H1 (cell line): ENCODE results near the gene CACNA1E. TPM values are rescaled to one million over a fixed set of nuclear protein-coding genes. Genes with fewer than 3 reads are reported as not detected.
A peak's percentile ranks its signal among the peaks of the same experiment; 100 is the strongest.

ENCODE experiments used
- CTCF ChIA-PET: fragments of 300-600 bp; sonication (Branson Sonifier 250); formaldehyde crosslinking; loops from one replicate; lab custom pipeline; 2021; ENCODE audit not compliant: partially characterized antibody; lab: Charles Lee
- POLR2A ChIA-PET: fragments of 300-600 bp; sonication (Branson Sonifier 250); formaldehyde crosslinking; loops from one replicate; lab custom pipeline; 2021; ENCODE audit warnings: inconsistent platforms; ENCODE audit not compliant: partially characterized antibody; lab: Charles Lee
- DNase-seq, 2 experiments: peaks; one replicate each; pipeline versions ENCODE4 v3.0.0 to v3.0.0-alpha.2; 2010 to 2022; ENCODE audit warnings: low spot score in 2 of 2, low read depth in 1 of 2, mixed read lengths in 1 of 2
- FAIRE-seq: peaks from 2 replicates; lab custom pipeline; 2011; peaks lifted over from hg19 to GRCh38; lab: Jason Lieb, UNC
- H2AFZ ChIP-seq: 2 replicates; pipeline ENCODE4 v1.8.1; 2012; ENCODE audit warnings: low read length, inconsistent platforms
- H2AK5ac ChIP-seq: 2 replicates; pipeline ENCODE4 v1.6.1; 2013; ENCODE audit warnings: low read depth, low read length
- H2BK120ac ChIP-seq: replicated peaks from 2 replicates; pipeline ENCODE3; 2013; ENCODE audit warnings: low read depth, low read length, inconsistent platforms
- H2BK12ac ChIP-seq: 2 replicates; pipeline ENCODE4 v1.6.1; 2013; ENCODE audit warnings: low read depth, low read length
- H2BK15ac ChIP-seq: 2 replicates; pipeline ENCODE4 v1.6.1; 2013; ENCODE audit warnings: low read length
- H2BK20ac ChIP-seq: 2 replicates; pipeline ENCODE4 v1.6.1; 2013; ENCODE audit warnings: low read length
- H2BK5ac ChIP-seq: 2 replicates; pipeline ENCODE4 v1.6.1; 2013; ENCODE audit warnings: low read depth, low read length
- H3K14ac ChIP-seq: 2 replicates; pipeline ENCODE4 v1.6.1; 2013; ENCODE audit warnings: inconsistent platforms; ENCODE audit not compliant: insufficient read length
- H3K18ac ChIP-seq: 2 replicates; pipeline ENCODE4 v1.6.1; 2013; ENCODE audit warnings: low read length; ENCODE audit errors: extremely low read depth
- H3K23ac ChIP-seq: 2 replicates; pipeline ENCODE4 v1.6.1; 2013; ENCODE audit warnings: inconsistent platforms; ENCODE audit not compliant: insufficient read length
- H3K23me2 ChIP-seq: 2 replicates; pipeline ENCODE4 v1.6.1; 2013; ENCODE audit warnings: low read depth, low read length
- H3K27ac ChIP-seq: 2 replicates; pipeline ENCODE4 v1.6.1; 2011; ENCODE audit warnings: low read depth, low read length, inconsistent platforms
- H3K27me3 ChIP-seq, 4 experiments: replicated peaks in 1 of 4; 1 replicate in 1 of 4; 2 replicates in 3 of 4; pipeline versions ENCODE4 v1.6.1 to v1.8.1; 2011 to 2013; ENCODE audit warnings: low read length in 3 of 4, mild to moderate bottlenecking in 3 of 4, inconsistent platforms in 2 of 4, mixed read lengths in 2 of 4, moderate library complexity in 1 of 4; ENCODE audit not compliant: control insufficient read depth in 3 of 4, insufficient read depth in 3 of 4; ENCODE audit errors: extremely low read depth in 1 of 4
- H3K36me3 ChIP-seq, 4 experiments: 2 replicates each; pipeline versions ENCODE4 v1.6.1 to v1.8.1; 2011 to 2013; ENCODE audit warnings: mild to moderate bottlenecking in 4 of 4, low read length in 3 of 4, moderate library complexity in 2 of 4, control low read depth in 1 of 4, inconsistent platforms in 1 of 4; ENCODE audit not compliant: insufficient read depth in 4 of 4, control insufficient read depth in 2 of 4
- H3K4ac ChIP-seq: replicated peaks from 2 replicates; pipeline ENCODE3; 2013; ENCODE audit warnings: low read length, low read depth, mixed read lengths, inconsistent platforms; ENCODE audit not compliant: insufficient read length
- H3K4me1 ChIP-seq, 4 experiments: replicated peaks in 1 of 4; 1 replicate in 1 of 4; 2 replicates in 3 of 4; pipeline versions ENCODE4 v1.6.1 to v1.8.1; 2011 to 2013; ENCODE audit warnings: low read length in 3 of 4, inconsistent platforms in 2 of 4, mixed read lengths in 1 of 4; ENCODE audit not compliant: insufficient read depth in 4 of 4, control insufficient read depth in 3 of 4
- H3K4me2 ChIP-seq, 2 experiments: 2 replicates each; pipeline versions ENCODE4 v1.6.1 to v1.8.1; 2011 to 2013; ENCODE audit warnings: low read depth in 2 of 2, low read length in 2 of 2, control low read depth in 1 of 2, inconsistent platforms in 1 of 2, mild to moderate bottlenecking in 1 of 2; ENCODE audit not compliant: insufficient read depth in 1 of 2
- H3K4me3 ChIP-seq, 4 experiments: fragments of 200-600, 300-600 bp in 1 of 4; sonication (generic), shearing (Covaris generic), sonication (Bioruptor Twin) in 1 of 4; 2 replicates each; pipeline versions ENCODE4 v1.5.1 to v1.8.1; 2011 to 2016; ENCODE audit warnings: low read length in 4 of 4, low read depth in 3 of 4, control low read depth in 2 of 4, inconsistent platforms in 2 of 4, mild to moderate bottlenecking in 2 of 4, mixed read lengths in 1 of 4, moderate library complexity in 1 of 4; ENCODE audit not compliant: insufficient read depth in 2 of 4; ENCODE audit errors: extremely low read depth in 1 of 4
- H3K56ac ChIP-seq: replicated peaks from 2 replicates; pipeline ENCODE3; 2013; ENCODE audit warnings: low read depth, mild to moderate bottlenecking, mixed read lengths, low read length, inconsistent platforms; ENCODE audit not compliant: insufficient read length
- H3K79me1 ChIP-seq: 2 replicates; pipeline ENCODE4 v1.6.1; 2013; ENCODE audit warnings: low read depth, low read length, control low read depth
- H3K79me2 ChIP-seq, 2 experiments: 2 replicates each; pipeline versions ENCODE4 v1.6.1 to v1.8.1; 2012 to 2013; ENCODE audit warnings: low read length in 2 of 2, mild to moderate bottlenecking in 2 of 2, inconsistent platforms in 1 of 2; ENCODE audit not compliant: insufficient read depth in 2 of 2, control insufficient read depth in 1 of 2
- H3K9ac ChIP-seq, 4 experiments: replicated peaks in 1 of 4; 1 replicate in 1 of 4; 2 replicates in 3 of 4; pipeline versions ENCODE4 v1.6.1 to v1.8.1; 2011 to 2013; ENCODE audit warnings: low read depth in 3 of 4, low read length in 3 of 4, control low read depth in 2 of 4, mild to moderate bottlenecking in 2 of 4, moderate library complexity in 2 of 4, inconsistent platforms in 1 of 4; ENCODE audit errors: extremely low read depth in 1 of 4
- H3K9me3 ChIP-seq, 2 experiments: 2 replicates each; pipeline versions ENCODE4 v1.6.1 to v1.8.1; 2012 to 2013; ENCODE audit warnings: mild to moderate bottlenecking in 2 of 2, moderate library complexity in 2 of 2, control low read depth in 1 of 2, inconsistent platforms in 1 of 2, low read depth in 1 of 2, low read length in 1 of 2, mixed read lengths in 1 of 2; ENCODE audit not compliant: insufficient read depth in 2 of 2
- H4K20me1 ChIP-seq, 2 experiments: replicated peaks in 1 of 2; 2 replicates each; pipeline versions ENCODE3 to v1.8.1; 2011 to 2013; ENCODE audit warnings: inconsistent platforms in 2 of 2, low read length in 2 of 2, mild to moderate bottlenecking in 1 of 2; ENCODE audit not compliant: insufficient read depth in 2 of 2, control insufficient read depth in 1 of 2
- H4K5ac ChIP-seq: 2 replicates; pipeline ENCODE4 v1.6.1; 2013; ENCODE audit warnings: low read length, low read depth, mixed read lengths, inconsistent platforms; ENCODE audit not compliant: insufficient read length
- H4K8ac ChIP-seq: 2 replicates; pipeline ENCODE4 v1.8.0; 2013; ENCODE audit warnings: mild to moderate bottlenecking, moderate library complexity, low read length, inconsistent platforms; ENCODE audit not compliant: insufficient read depth; ENCODE audit errors: extremely low read depth
- H4K91ac ChIP-seq: replicated peaks from 2 replicates; pipeline ENCODE3; 2013; ENCODE audit warnings: low read length, mixed read lengths, inconsistent platforms; ENCODE audit not compliant: insufficient read length
- ATF2 ChIP-seq: IDR thresholded peaks from 2 replicates; pipeline ENCODE4 v1.6.1; 2012; ENCODE audit warnings: low read length, inconsistent platforms
- CBX8 ChIP-seq: fragments of 300-800, 300-1000 bp; sonication (generic); IDR thresholded peaks from 2 replicates; pipeline ENCODE4 v1.7.1; 2016; ENCODE audit warnings: low read depth, low read length, borderline replicate concordance
- JUND ChIP-seq: IDR thresholded peaks from 2 replicates; pipeline ENCODE4 v1.6.1; 2011; ENCODE audit warnings: mild to moderate bottlenecking, improper control_type of control experiment, low read length
- WGBS, 2 experiments: shearing (Covaris generic) in 1 of 2; methylation state at CpG; one replicate each; pipeline versions ENCODE4 v1.1.6 to v1.1.7; 2013 to 2015; ENCODE audit warnings: low lambda C conversion rate in 2 of 2, mixed read lengths in 2 of 2, inconsistent platforms in 1 of 2, low coverage in 1 of 2, missing lambda C conversion rate in 1 of 2; ENCODE audit not compliant: insufficient replicate concordance in 2 of 2, insufficient coverage in 1 of 2, insufficient read length in 1 of 2; ENCODE audit errors: extremely low coverage in 1 of 2, missing lambda C conversion rate in 1 of 2; 5-methylcytosine and 5-hydroxymethylcytosine counted together
- polyA plus RNA-seq, 7 experiments: library from polyadenylated mRNA; depleted of rRNA in 3 of 7; stranded (reverse) in 5 of 7; unstranded in 2 of 7; fragments of >200 nt in 5 of 7; fragments of 200-250 nt in 2 of 7; gene quantifications; 1 replicate in 5 of 7; 2 replicates in 1 of 7; 4 replicates in 1 of 7; pipeline versions ENCODE4 v1.2.1 to v1.2.3, GENCODE V29; 2011 to 2013; ENCODE audit warnings: missing spikeins in 2 of 7, mixed read lengths in 2 of 7
- total RNA-seq: library from RNA; stranded (reverse); fragmentation: NEBNext Ultra II Directional; extraction: Animal tissue kit (Norgen Biotek cat#: 25700); gene quantifications from 2 replicates; pipeline ENCODE4 v1.2.1, GENCODE V29; 2021

Gene CACNA1E
- total and polyA plus RNA-seq, 2 of the 8 experiments (the other 6 are each of a cell fraction or from before 2014, with no cell fraction given) = 0.98 to 1.3 TPM

DNA sequence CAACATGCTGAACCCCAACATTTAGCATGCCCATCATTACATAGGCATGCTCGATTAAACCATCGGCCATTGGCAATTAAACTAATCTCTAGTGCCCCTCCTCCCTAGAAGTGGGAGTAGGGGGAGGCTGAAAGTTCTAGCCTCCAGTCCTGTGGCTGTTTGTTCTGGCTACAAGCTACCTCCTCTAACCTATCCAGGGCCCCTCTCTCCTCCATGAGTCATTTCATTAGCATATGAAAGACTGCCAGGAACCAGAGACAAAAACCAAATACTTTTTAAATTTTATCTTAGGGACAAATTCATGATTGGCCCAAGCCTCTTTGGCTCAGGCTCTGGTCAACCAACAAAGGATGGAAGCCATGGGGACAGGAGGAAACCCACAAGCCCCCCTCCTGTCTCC is 231.1 kb downstream of the CACNA1E start:
- DNase-seq (no peak), FAIRE-seq (no peak)
- Histone ChIP-seq H4K91ac (no peak overlapping the region), H4K8ac (no peak overlapping the region), H3K9ac (no peak overlapping the region), H2BK120ac (no peak overlapping the region), H3K56ac (no peak overlapping the region), H3K23me2 (no peaks in the 10 kb centered on the region; the same call in 1 of the 2 replicates), H3K36me3 (no peaks in the 10 kb centered on the region), H3K9me3 (no peaks in the 10 kb centered on the region), H3K4ac (no peak overlapping the region), H3K23ac (no peak overlapping the region), H4K5ac (no peak overlapping the region), H3K27me3 (no peaks in the 10 kb centered on the region), H4K20me1 (no peaks in the 10 kb centered on the region), H3K4me2 (0 out of 4 replicates have a peak overlapping the region, but pooled peaks of 1 of the 2 experiments have one; percentile 32), H3K4me1 (peaks cover 0 to 10% (median 4%) of the 10 kb centered on the region in 4 experiments; a peak in 6 of 7 replicates), H2BK20ac (peak overlapping the region; percentile 23; the same call in 1 of the 2 replicates), H3K27ac (no peak overlapping the region), H2AK5ac (no peak overlapping the region), H3K79me2 (no peaks in the 10 kb centered on the region), H2BK5ac (peak overlapping the region; percentile 36; the same call in 1 of the 2 replicates), H2AFZ (no peak overlapping the region; the same call in 1 of the 2 replicates), H2BK15ac (peak overlapping the region; percentile 55; the same call in 1 of the 2 replicates), H2BK12ac (0 out of 2 replicates have a peak overlapping the region, but pooled peaks have one; percentile 63), H3K14ac (no peak overlapping the region), H3K79me1 (no peaks in the 10 kb centered on the region), H3K18ac (peak overlapping the region; percentile 36; the same call in 1 of the 2 replicates), H3K4me3 (no peak overlapping the region)
- WGBS, 2 experiments = 87% methylated on average over 2 of the region's 2 CpGs; no CpG with 5 or more reads in 1 of the 2 experiments
- ChIA-PET POLR2A (no interaction called here), CTCF (interaction anchor here (1.4 kb wide), 1 partner anchor 11 kb away, joined by 3 read pairs; no protein-coding TSS in a partner anchor)
- no peak for TF ChIP-seq ATF2
- peak; percentile 81 for TF ChIP-seq JUND
- no peak for TF ChIP-seq CBX8
